GM11168 (cell line): ENCODE data around the gene SORCS2.

Source experiments
- in situ Hi-C: fragments of 300-500 bp; cut with MboI; formaldehyde crosslinking; loops from one replicate; pipeline ENCODE4 v1.12.0; 2022; ENCODE audit warnings: low sequenced_read_pairs; ENCODE audit not compliant: unreplicated experiment

Gene SORCS2

DNA sequence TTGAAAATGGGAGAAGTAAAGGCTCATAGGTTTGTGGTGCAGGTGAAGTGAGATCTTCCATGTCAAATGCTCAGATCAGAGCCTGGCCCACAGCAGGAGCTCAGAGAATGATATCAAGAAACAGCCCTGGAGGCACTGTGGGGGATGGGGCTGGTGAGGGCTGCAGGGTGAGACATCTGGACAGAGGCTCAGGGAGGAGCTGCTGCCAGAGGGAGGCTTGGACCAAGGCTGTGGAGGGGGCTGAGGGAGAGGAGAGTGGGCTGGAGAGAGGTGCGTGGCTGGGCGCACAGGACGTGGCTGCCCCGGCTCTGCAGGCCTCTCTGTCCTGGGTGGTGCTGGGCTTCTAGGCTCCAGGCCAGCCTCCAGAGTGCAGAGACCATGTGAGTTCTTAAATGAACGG, 5.6 kb downstream of the SORCS2 start:
- in situ Hi-C loops = no loop called here

DNA sequence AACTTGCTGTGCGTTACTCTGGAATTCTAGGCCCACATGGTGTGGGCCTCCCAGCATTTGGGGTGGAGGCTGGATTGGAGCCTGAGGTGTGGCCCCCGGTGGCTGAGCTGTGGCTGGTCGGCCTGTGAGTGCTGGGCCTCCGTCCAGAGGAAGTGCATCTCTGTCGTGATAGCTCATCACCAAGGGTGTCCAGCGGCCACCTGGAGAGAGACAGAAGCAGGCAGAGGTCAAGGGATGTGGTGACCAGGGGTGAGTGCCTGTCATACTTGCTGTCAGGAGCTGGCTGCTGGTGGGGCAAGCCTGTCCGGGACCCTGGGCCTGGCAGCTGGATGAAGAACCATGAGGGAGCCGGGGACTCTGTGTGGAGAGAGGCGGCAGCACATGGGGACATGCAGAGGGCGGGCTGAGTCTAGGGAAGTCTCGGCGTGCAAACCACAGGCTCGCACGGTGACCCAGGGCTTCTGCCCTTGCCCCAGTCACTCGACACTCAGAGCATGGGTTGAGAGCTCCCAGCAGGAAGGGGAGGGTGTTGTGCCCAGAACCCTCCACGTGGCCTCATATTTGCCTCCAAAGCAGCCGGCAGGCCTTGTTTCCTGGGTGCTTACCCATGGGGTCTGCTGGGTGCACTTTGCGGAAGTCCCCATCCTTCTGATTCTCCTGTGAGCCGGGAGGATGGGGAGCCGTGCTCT, 6.2 kb downstream of the SORCS2 start:
- in situ Hi-C loops = no loop called here

DNA sequence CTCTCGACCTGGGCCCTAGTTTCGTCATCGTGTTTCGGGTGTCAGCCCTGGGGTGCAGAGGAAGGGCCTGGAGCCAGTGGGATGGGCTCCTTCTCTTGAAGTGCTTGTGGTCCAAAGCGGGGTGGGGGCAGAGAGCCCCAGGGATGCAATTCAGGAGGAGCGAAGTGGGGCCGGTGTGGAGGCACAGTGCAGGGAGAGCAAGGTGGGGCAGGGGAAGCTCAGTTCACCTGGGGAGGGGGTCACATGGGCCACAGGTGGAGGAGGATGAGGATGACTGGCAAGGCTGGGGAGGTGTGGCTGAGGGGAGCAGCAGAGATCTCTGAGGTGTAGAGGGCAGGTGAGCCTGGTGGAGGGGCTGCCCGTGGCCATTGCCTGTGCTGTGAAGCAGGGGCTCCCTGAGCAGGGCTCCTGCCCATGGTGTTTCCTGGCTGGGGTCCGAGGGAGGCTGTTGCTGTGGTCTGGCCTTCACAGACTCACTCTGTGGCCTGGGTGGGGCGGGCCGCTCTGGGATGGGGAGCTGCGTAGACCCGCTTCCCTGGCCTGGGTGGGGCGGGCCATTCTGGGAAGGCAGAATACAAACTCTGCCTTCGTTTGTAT, 6.9 kb downstream of the SORCS2 start:
- in situ Hi-C loops = no loop called here

DNA sequence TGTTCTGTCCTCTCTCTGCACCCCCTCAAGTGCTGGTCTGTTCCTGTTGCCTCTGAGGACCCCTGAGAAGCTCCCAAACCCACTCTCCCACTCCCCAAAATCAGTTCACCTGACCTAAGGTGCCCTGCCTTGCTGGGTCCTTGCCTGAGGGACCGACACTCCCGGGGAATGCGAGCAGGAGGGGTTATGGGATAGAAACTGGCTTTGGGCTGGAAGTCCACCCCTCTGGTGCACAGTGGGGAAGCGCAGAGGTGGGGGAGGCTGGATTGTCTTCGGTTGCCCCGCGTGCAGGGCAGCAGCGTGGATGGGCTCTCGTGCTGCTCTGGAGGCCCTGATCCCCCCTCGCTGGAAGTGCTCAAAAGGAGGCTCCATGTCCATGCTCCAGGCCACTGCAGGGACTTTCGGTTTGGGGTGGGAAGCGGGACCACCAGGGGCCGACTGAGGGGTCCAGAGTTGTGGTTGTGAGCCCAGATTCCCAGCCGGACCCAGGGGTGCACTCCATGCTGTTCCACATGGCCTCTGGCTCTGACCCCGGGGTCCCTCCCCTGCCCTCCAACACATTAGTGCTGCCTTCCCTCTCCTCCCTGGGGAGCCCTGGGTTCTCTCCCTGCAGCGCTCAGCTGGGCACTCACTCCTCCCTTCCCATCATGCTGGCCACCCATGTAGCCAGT, 7.6 kb downstream of the SORCS2 start:
- in situ Hi-C loops = no loop called here

DNA sequence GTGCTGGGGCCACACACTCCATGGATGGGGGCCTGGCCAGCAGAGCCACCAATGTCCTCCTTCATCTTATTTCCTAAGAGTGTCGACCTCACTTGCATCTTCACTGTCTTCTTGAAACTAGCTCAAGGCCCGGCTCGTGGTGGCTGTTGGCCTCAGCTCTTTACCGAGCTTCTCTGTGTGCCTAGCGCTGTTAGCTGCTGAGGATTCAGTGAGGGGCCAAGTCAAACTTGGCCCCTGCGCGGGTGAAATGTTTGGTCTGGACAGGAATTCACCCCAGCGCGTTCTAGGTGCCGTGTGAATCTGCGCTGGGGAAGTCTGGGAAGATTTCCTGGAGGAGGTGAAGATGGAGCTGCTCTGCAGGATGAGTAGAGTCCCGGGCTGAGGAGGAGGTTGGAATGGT, 8.5 kb downstream of the SORCS2 start:
- in situ Hi-C loops = no loop called here

DNA sequence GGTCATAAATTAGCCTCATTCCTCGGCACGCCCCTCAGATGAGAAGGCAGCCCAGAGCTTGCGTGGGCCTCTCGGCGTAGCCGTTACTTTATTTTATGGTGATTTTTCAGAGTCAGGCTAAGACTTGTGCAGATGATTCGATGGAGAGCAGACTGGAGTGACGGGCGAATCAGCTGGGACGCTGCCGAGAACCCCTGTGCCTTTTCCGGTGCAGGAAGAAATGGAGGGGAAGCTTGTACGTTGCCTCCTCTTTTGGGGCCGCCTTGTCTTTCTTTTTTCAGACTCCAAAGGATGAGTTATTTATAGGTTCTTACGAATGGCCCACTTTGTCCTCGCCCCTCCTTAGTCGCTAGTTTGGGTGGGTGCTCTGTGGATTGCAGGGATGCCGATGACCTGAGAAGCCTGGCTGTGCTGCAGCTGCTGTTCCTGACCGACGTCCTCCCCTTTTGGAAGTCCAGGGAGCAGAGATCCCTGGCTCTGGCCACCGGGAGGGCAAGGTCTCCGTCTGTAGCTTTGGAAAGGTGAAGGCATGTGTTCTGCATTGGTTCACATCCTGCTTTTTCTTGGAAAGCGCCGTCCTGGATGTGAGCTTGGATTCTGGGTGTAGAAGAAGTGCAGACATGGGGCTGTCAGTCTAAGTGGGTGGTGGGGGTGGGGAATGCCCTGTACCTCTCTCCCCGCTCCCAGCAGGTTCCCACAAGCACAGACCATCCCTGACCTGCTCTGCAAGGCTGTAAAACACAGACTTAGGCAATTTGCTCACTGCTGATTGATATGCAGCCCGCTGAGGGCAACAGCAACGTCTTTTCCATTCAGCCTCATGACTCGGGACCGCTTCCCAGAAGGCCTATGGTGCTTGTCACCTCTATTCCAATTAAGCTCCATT, 9.3 kb downstream of the SORCS2 start:
- in situ Hi-C loops = no loop called here

DNA sequence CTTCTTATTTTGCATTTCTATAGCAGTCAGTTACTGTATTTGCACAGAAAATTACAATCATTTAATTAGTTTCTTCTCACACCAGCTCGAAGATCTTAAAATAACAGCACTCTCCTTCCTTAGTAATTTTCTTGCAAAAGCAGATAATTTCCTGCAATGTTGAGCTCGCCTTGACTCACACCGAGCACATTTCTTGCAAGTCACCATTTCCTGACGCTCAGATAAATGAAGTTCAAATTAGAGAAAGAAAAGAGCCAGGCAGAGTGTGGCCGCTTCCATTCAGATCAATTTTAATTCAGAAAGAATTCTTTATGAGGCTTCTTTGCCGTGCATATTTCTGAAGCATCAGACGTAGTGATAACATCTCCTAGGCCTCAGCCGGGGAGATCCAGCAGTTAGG, 10.1 kb downstream of the SORCS2 start:
- in situ Hi-C loops = no loop called here

DNA sequence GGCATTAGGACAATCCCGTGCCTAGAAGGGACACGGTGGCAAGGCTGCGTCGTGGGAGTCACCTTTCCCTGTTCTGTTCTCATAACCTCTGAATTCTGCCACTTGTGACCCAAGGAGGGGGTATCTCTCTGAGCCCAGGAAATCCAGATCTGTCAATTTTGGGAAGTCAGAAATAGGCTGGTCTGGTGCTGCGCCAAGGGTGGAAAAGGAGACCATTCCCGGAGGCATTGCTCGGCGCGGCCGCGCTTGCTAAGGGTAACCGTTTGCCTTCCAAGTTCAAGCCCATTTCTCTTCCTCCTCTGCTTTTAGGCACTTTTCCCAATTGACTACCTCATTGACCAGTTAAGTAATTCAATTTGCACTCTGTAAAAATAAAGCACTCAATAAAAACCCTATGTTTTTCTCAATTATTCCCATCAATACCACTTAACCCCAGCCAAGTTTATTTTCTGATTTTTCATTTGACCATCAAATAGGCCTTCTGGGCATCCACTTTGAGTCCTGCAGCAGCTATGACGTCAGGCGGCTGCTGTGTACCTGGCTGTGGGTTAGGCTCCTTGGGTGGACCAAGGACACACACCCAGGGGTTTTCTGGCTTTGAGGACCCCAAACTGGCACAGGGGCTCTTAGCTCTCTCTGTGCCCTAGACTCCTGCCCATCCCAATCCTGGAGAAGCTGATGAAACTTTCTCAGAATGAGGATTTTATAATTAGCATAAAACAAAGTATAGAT, 12.5 kb downstream of the SORCS2 start:
- in situ Hi-C loops = no loop called here

DNA sequence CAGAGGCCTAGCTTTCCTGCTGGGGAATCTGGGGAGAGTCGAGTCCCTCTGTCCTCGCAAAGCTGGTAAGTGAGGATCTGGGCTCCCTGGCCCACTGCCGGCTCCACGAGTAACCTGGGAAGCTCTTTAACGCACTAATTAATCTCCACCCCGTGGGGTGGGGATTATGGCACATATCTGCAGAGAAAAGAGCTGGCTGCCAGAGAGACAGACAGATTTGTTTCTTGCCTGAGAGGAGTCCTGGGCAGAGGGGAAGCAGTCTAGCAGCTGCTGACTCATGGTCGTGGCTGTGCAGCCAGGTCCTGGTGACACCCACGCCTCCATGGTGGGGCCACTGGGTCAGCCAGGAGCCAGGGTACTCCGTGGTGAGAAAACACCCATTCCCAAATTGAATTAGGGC, 14.0 kb downstream of the SORCS2 start:
- in situ Hi-C loops = no loop called here

DNA sequence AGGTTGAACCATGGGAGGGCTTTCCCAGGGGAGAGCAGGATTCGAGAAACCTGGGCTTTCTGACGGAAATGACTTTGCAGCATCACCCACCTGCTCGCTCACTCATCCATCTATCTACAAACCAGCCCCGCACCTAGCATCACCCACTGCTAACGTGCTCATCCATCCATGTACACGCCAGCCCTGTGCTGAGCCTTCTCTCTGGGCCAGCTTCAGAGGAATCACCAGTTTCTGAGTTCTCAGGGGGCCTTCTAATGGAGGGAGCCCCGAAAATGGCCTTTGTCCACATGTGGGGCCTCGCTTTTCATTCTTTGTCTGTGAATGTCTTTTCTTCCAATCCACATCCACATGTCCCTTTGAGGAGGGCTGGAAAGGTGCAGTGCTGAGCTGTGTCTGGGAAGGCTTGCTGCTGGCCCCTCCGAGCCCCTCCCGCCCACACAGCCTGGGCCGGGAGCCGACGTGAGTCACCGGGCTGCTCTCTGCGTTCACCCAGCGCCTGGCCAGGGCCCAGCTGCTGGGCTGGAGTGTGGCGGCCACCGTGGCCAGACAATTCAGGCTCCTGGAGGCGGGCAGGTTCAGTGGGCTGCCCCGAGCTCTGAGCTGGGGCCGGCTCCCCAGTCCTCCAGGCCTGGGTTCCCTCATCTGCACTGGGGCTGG, 14.7 kb downstream of the SORCS2 start:
- in situ Hi-C loops = no loop called here

DNA sequence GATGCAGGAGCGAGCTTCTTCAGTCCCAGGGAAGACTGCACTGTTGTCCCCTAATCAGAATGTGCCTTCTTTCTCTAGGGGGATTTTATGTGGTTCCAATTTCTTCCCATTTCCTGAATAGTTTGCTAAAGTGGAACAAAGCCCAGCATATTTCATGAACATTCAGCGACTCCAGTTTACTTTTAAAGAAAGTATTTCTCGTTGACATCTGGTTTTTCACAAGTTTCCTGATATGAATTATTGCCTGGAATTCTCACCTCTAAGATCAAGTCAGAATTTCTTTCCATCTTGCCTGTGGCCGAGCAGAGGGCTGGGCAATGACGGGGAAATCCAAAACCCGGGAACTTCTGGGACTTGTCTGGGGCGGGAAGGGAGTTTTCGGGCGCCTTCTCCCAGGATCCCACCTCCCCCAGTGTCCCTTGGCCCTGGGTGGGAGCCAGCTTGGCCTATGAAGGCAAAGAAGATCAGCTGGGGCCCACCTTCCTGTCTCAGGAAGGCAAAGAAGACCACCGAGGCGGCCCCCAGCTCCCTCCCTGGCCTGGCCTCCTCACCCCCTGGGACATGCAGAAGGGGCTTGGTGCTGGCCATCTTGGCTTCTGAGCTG, 15.4 kb downstream of the SORCS2 start:
- in situ Hi-C loops = no loop called here

DNA sequence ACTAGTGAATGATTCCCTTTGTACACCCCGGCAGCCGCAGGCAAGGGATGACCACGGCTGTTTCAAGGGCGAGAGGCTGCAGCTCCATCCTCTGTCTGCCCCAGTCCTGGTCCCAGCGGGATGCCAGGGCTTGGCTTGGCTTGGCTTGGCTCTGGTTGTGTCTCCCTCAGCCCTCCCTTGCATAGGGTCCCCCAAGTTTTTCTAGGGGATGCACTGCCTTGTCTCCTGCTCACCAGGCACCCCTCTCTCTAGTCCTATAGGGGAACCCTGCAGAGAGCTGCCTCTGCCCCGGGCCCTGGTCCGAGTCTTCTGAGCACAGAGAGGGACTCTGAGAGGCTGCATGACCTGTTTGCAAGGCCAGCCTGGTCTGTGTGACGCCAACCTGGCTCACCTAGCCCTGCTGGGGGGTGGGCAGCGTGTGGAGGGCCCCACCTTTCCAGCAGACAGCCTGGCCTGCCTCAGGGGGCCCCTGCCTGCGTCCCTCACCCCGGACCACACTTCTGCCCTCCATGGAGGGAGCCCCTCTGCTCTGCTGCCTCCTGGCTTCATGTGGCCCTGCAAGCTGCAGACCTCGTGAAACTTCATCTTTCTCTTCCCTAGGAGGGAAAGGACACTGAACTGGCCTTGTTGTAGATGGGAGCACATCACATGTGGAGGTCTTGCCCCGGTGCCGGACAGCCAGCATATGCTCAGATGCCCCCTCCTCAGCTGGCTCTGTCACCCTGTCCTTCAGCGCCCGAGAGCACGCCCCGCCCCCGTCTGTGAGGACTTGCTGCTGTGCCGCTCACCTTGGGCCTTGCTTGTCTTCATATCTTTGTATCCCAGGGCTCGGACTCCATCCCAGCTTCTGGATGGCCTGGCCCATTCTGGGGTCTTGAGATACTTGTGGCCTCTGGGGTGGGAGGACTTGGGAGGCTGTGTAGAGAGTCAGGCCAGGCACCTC, 16.4 kb downstream of the SORCS2 start:
- in situ Hi-C loops = no loop called here

DNA sequence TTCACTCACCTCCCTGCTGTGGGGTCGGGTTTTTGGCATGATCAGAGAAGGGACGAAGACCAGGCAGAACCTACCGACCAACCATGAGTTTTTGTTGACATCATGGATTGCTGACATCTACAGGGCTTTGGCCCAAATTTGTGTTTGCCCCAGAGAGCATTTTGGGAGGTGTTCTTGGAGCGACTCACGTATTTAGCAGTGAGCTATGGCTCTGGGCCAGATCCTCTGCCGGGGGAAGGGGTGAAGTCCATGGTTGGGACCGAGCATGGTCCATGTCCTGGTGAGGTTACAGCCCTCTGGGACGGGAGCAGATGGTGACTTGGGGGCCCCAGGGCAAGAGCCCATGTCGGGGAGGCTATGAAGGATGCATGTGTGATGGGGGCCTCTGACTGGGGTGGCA, 17.4 kb downstream of the SORCS2 start:
- in situ Hi-C loops = no loop called here

DNA sequence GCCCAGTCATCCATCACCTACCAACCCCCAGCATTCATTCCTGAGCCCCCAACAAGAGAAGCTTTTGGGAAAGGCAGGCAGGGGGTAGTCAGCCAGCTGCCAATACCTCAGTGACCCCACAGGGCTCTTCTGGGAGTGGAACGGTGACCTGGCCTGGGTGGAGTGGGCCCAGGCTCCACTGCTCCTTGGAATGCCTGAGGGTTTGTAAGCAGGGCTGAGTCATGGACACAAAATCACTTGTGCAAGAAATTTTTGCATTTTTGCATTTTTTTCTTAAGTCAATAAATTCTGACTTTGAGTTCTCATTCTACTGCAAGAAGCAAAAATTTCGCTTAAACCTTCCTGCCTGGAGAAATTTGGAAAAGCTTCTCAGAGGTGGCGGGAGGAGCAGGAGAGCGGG, 18.5 kb downstream of the SORCS2 start:
- in situ Hi-C loops = no loop called here

DNA sequence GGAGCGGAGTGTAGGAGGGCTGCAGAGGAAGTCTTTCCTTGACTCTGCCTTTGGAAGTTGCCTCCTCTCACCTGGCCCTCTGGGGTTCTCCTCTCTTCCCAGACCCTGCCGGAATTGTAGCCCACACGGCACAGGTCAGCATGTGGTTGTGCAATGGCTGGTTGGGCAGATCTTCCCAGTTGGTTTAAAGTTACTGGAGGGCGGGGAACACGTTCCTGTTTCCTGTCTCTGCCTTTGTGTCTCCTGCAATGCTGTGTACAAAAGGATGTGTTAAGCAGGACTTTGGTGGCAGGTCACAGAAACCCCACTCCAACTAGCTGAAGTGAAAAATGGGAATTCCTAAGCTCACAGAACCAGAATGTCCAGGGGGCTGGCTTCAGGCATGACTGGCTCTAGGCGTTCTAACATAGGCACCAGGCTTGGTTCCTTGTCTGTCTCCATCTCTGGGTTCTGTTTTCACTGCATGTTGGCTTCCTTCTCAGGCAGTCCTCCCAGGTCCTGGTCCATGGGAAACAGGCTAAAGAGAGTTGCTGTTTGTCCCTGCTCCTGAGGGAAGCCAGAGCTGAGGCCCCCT, 19.9 kb downstream of the SORCS2 start:
- in situ Hi-C loops = no loop called here

DNA sequence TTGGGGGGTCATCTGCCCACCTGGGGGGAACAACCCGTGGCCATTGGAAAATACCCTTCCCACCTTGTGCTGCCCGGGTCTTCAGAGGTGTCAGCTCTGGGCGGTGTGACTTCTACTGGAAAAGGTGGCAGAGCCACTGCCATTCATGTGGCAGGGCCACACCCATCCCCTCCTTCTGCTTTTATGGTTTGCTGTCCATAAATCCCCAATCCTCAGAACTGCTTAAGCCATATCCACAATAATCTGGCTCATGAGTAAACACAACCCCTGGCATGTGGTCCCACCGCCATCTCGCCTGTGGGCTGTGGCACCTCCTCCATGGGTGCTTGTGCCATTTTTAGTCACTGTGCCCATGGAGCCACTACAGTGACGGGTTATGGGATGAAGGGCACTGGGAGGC, 20.6 kb downstream of the SORCS2 start:
- in situ Hi-C loops = no loop called here

DNA sequence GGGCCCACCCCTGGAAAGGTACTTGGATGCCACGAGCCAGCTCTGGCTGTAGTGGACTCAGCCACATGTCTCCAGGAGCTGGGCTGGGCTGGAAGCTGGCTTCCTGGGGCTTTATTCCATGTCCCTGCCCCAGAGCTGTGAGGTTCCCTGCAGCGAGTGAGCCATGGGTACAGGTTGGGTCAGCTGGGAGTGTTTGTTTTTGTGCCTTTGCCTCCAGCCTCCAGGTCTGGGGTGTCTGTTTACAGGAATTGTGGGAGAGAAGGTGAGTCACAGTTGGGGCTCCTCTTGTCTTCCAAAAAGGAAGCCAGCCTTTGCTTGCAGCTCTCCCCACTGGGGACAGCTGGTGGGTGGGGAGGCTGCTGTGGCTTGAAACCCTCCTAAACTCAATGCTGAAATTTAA, 21.5 kb downstream of the SORCS2 start:
- in situ Hi-C loops = no loop called here

DNA sequence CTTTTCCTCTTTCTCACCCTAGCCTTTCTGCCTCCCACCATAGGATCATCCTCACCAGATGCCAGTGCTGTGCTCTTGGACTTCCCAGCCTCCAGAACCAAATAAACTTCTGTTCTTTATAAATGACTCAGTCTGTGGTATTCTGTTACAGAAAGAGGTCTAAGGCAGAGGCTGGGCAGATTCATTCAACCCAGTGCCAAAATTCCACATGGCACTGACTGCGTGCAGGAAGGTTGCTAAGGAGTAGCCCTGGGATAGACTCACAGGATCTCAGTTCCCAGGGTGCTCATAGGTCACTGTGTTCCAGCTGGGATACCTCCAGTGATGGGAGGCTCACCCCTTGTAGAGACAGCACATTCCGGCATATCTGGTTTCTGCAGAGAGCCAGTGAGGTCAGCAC, 22.0 kb downstream of the SORCS2 start:
- in situ Hi-C loops = no loop called here
